Left forelimb (tissue), 1 donor: ENCODE results near the gene MS4A10.

ENCODE experiments used
- DNase-seq: peaks from one replicate; pipeline ENCODE4 v3.0.0-alpha.2; 2018; ENCODE audit warnings: low spot score

Gene MS4A10

GRCh38 chr11:60825118-60825517, 40.0 kb downstream of the MS4A10 start:
- no peak for DNase-seq

GRCh38 chr11:60825790-60826189, 40.7 kb downstream of the MS4A10 start:
- no peak for DNase-seq

GRCh38 chr11:60830478-60831142, 45.5 kb downstream of the MS4A10 start:
- DNase-seq = no peak

- peak; percentile 81 for DNase-seq
Observed at GRCh38 chr11:60831143-60831500, 46.0 kb downstream of the MS4A10 start.

GRCh38 chr11:60831501-60832079, 46.5 kb downstream of the MS4A10 start:
- no peak for DNase-seq

- no peak for DNase-seq
Observed at GRCh38 chr11:60834742-60835533, 49.8 kb downstream of the MS4A10 start.

- DNase-seq = no peak
Observed at GRCh38 chr11:60835534-60835846, 50.4 kb downstream of the MS4A10 start.

- no peak for DNase-seq
Observed at GRCh38 chr11:60836866-60837515, 51.9 kb downstream of the MS4A10 start.

- DNase-seq = no peak
Observed at GRCh38 chr11:60838132-60838531, 53.0 kb downstream of the MS4A10 start.

GRCh38 chr11:60840470-60841430, 55.6 kb downstream of the MS4A10 start:
- peak; percentile 78 for DNase-seq

- peak; percentile 99 for DNase-seq
Observed at GRCh38 chr11:60841797-60842667, 56.9 kb downstream of the MS4A10 start, which contains the start of gene CCDC86. Gene CCDC86 (plus strand): TSS chr11:60842113. CDS start chr11:60842125, 12 bp downstream.

- no peak for DNase-seq
Observed at GRCh38 chr11:60842668-60843600, 57.8 kb downstream of the MS4A10 start.

- DNase-seq = no peak
Observed at GRCh38 chr11:60844045-60844869, 59.1 kb downstream of the MS4A10 start.

- DNase-seq = no peak
Observed at GRCh38 chr11:60844870-60845221, 59.7 kb downstream of the MS4A10 start.

- DNase-seq = no peak
Observed at GRCh38 chr11:60845338-60845737, 60.2 kb downstream of the MS4A10 start.

- DNase-seq = no peak
Observed at GRCh38 chr11:60847281-60847680, 62.1 kb downstream of the MS4A10 start.

- DNase-seq = no peak
Observed at GRCh38 chr11:60847896-60848295, 62.8 kb downstream of the MS4A10 start.

- no peak for DNase-seq
Observed at GRCh38 chr11:60848714-60849151, 63.6 kb downstream of the MS4A10 start.
